Psoas muscle (tissue), 8 donors: ENCODE results near the gene ADCY4. TPM values are rescaled to one million over a fixed set of nuclear protein-coding genes. Genes with fewer than 3 reads are reported as not detected.

Source experiments
- ATAC-seq, 4 donors: fragments of 200-7000 bp; cut with Tn5 transposase; one replicate each; pipeline ENCODE4 v1.9.1; 2020; ENCODE audit warnings: moderate library complexity in 3 of 4, mild to moderate bottlenecking in 2 of 4
- DNase-seq, 2 donors: peaks; one replicate each; pipeline ENCODE4 v3.0.0-alpha.2; 2020
- H3K27ac ChIP-seq: fragments of 200-600 bp; one replicate; pipeline ENCODE4 v1.8.0; 2022
- H3K27me3 ChIP-seq, 3 donors: fragments of 200-600 bp in 1 of 3; one replicate each; pipeline versions ENCODE4 v1.6.1 to v1.8.0; 2013 to 2022; ENCODE audit warnings: low read length in 2 of 3, mild to moderate bottlenecking in 2 of 3, moderate library complexity in 1 of 3; ENCODE audit not compliant: insufficient read depth in 3 of 3
- H3K36me3 ChIP-seq, 2 donors: fragments of 200-600 bp in 1 of 2; one replicate each; pipeline versions ENCODE4 v1.6.1 to v1.8.0; 2013 to 2022; ENCODE audit warnings: low read depth in 1 of 2, mild to moderate bottlenecking in 1 of 2, moderate library complexity in 1 of 2; ENCODE audit not compliant: insufficient read depth in 1 of 2
- H3K4me1 ChIP-seq: fragments of 200-600 bp; one replicate; pipeline ENCODE4 v1.8.0; 2022
- H3K4me3 ChIP-seq: fragments of 200-600 bp; one replicate; pipeline ENCODE4 v1.8.0; 2022; ENCODE audit warnings: mild to moderate bottlenecking
- H3K9me3 ChIP-seq: fragments of 200-600 bp; one replicate; pipeline ENCODE4 v1.8.0; 2022
- WGBS, 3 donors: extraction: QIAGEN DNeasy Blood & Tissue Kit; methylation state at CpG; one replicate each; pipeline versions ENCODE4 v1.1.6 to v1.1.7; 2013; 5-methylcytosine and 5-hydroxymethylcytosine counted together
- intact Hi-C, 2 donors: fragments of 100-400 bp; cut with DNase I; formaldehyde crosslinking; loops; one replicate each; pipeline versions ENCODE4 v1.11.0 to v1.14.2; 2022
- polyA plus RNA-seq, 3 donors: library from polyadenylated mRNA; stranded (reverse); fragments of 200-250 nt; gene quantifications; one replicate each; pipeline ENCODE4 v1.2.3, GENCODE V29; 2013
- total RNA-seq, 4 donors: library from RNA; stranded (reverse); fragmentation: NEBNext Ultra II Directional in 2 of 4; extraction: Animal tissue kit (Norgen Biotek cat#: 25700) in 2 of 4; gene quantifications; one replicate each; pipeline versions ENCODE4 v1.2.1 to v1.2.4, GENCODE V29; 2021 to 2023
- TF ChIP-seq, protein P1 (sequence below): fragments of 200-600 bp; IDR thresholded peaks from one replicate; pipeline ENCODE4 v1.8.0; 2022; ENCODE audit warnings: antibody characterized with exemption
- donor health status: healthy with polysubstance abuse.
- donor health status: DM: no; HTN: no; CAD: no; lungs with moderate emphysema.
- donor health status: Bipolar disorder and iron deficiency.
- donor health status: healthy.
- donor health status: DM: yes; HTN: yes; CAD: no.
- donor health status: DM: no; HTN: no; CAD: no.
- donor health status: DM: no; HTN: no; CAD: no.
- donor health status: DM: yes; HTN: yes; CAD: no.

The ADCY4 gene
- total and polyA plus RNA-seq, 7 donors, result 7.0 to 13.9 (median 10.4) TPM

DNA sequence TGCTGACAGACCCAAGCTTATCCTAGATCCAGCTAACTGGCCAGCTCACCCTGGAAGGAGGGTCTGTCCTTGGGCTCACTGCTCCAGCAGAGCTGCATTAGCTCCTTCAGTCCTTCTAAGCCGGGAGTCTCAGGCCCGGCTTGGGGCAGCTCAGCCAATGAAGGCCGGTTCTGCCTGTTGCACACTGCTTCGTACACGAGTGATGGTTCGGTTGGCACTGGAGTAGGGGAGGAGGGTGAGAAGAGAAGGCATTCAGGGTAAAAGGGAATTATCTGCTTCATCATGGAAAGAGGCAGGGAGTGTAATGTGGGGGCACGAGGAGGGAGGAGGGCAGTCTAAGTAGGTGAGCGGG is 2.9 kb upstream of the ADCY4 start:
- H3K4me1 ChIP-seq, result peaks cover 5% of the 10 kb centered on the region
- intact Hi-C loops, result no loop called here
- no peaks in the 10 kb centered on the region for H3K9me3 ChIP-seq
- H3K36me3 ChIP-seq, result no peaks in the 10 kb centered on the region
- DNase-seq (no peak), ATAC-seq (no peak)
- peaks cover 0 to 60% (median 9%) of the 10 kb centered on the region in 3 donors for H3K27me3 ChIP-seq
- H3K27ac ChIP-seq, result no peak overlapping the region
- TF ChIP-seq, protein P1, sequence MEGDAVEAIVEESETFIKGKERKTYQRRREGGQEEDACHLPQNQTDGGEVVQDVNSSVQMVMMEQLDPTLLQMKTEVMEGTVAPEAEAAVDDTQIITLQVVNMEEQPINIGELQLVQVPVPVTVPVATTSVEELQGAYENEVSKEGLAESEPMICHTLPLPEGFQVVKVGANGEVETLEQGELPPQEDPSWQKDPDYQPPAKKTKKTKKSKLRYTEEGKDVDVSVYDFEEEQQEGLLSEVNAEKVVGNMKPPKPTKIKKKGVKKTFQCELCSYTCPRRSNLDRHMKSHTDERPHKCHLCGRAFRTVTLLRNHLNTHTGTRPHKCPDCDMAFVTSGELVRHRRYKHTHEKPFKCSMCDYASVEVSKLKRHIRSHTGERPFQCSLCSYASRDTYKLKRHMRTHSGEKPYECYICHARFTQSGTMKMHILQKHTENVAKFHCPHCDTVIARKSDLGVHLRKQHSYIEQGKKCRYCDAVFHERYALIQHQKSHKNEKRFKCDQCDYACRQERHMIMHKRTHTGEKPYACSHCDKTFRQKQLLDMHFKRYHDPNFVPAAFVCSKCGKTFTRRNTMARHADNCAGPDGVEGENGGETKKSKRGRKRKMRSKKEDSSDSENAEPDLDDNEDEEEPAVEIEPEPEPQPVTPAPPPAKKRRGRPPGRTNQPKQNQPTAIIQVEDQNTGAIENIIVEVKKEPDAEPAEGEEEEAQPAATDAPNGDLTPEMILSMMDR, result no peak
- no peak overlapping the region for H3K4me3 ChIP-seq
- 89 to 92% (median 91%) methylated on average over 8 of the region's 8 CpGs for WGBS, 3 donors

DNA sequence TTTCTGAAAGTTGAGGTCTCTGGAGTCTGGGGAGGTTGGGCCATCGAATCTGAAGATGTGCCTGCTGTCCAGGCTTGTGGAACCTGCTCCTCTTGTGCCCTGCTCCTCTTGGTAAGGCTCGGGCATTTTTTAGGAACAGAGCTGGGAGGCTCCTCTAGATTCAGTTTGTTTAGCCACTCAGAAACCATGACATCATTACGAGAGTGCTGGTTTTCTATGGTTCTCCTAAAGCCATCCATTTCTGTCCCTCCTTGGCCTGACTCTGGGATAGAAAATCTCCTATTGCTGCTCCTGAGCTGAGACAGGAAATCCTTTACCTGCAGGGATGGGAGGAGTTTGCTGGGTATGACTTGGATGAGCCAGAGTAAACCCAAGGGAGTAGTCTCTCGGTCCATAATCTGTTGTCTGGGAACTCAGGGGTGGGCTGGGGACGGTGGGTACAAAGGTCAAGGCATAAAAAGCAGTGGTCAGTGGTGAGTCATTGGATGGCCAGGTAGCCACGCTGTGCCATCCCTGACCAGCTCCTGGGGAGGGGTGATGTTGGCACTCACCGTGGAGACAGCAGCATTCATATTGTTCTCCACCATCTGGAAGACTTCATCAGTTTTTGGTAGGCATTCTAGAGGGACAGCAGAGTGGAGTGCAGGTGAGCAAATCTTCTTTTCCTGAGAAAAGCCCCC is 2.4 kb upstream of the ADCY4 start:
- peaks cover 9% of the 10 kb centered on the region for H3K4me1 ChIP-seq
- no peak overlapping the region for H3K4me3 ChIP-seq
- WGBS, 3 donors, result 80 to 88% (median 87%) methylated on average over 7 of the region's 7 CpGs
- DNase-seq (no peak), ATAC-seq (no peak)
- peaks cover 0 to 60% (median 9%) of the 10 kb centered on the region in 3 donors for H3K27me3 ChIP-seq
- no peak overlapping the region for H3K27ac ChIP-seq
- TF ChIP-seq, protein P1, result no peak
- intact Hi-C loops, result no loop called here
- no peaks in the 10 kb centered on the region for H3K36me3 ChIP-seq
- H3K9me3 ChIP-seq, result no peaks in the 10 kb centered on the region

DNA sequence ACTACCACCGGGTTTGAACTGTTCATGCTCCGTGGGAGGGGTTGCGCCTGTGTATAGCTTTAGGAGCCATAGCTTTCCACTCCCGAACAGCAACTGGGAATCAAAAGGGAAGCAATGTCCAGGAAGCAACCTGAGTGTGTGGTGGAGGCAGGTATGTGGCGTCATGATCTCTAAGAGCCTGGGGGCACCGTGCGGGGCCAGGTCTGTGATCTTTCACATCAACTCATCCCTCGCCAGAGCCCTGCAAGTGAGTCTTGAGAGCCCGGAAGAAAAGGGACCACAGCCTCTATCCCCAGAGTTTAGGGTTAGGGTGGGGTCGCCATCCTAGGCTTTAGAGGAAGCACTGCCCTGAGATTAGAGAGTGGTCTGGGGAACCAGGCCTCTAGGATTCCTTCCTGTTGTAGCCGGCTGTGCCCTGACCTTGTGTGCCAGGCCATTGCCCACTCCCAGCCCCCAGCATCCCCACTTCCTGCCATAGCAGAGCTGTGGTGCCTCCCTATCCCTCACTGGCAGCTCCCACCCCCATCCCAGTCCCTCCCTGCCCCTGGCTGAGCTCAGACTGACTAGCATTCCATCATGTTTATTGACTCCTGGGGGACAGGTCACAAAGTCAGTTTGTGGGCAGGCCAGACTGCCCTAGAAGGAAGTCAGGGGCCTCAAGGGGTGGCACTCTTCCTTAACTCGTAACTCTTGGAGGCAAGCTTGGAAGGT is 745 bp upstream of the ADCY4 start:
- Histone ChIP-seq H3K4me3 (peak overlapping the region; percentile 65), H3K4me1 (peaks cover 10% of the 10 kb centered on the region), H3K27me3 (peaks cover 0 to 53% (median 9%) of the 10 kb centered on the region in 3 donors), H3K36me3 (no peaks in the 10 kb centered on the region), H3K9me3 (no peaks in the 10 kb centered on the region), H3K27ac (peak overlapping the region; percentile 71)
- WGBS, 3 donors, result 63 to 70% (median 69%) methylated on average over 12 of the region's 12 CpGs
- ATAC-seq (no peak), DNase-seq (no peak)
- intact Hi-C loops, result no loop called here
- TF ChIP-seq, protein P1, result no peak

DNA sequence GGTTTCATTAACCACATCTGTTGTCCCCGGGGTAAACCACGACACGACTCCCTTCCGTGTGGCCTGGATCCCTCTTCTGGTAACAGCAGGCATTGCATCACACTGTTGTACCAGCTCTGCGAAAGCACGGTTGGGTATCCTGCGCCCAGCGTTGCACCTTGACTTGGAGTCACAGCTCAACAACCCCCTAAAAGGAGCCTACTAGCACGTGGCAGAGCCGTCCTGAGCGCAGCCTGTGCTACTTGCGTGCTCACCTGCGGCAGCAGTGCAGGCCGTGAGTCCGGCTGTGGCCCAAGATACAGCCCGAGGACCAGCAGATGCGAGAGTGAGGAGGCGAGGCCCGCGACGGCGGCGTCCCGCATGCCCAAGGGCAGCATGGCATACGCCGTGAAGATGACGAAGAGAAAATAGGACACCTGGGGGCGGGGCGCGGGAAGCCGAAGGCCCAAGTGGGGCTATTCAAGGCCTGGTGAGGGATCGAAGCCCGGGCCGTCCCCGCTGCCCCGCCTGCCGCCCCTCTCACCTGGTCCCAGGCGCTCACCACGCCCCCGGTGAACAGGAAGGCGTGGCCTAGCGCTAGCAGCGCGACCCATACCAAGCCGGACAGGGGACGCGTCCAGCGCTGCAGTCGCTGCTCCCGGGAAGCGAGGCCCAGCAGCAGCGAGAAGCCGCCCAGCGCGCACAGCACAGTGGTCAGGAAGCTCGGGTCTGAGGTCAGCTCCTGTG is 2.4 kb downstream of the ADCY4 start:
- H3K36me3 ChIP-seq, result no peaks in the 10 kb centered on the region
- intact Hi-C loops, result loop anchor here in 1 of 2 donors (2.0 kb wide), 1 partner anchor 102 kb away; no protein-coding TSS in a partner anchor
- TF ChIP-seq, protein P1, result peak; percentile 59
- no peak overlapping the region for H3K27ac ChIP-seq
- H3K4me3 ChIP-seq, result peak overlapping the region; percentile 35
- H3K4me1 ChIP-seq, result peaks cover 10% of the 10 kb centered on the region
- ATAC-seq, result peak; percentile 68 to 79 (median 72)
- DNase-seq, result peak; percentile 54 to 75
- no peaks in the 10 kb centered on the region for H3K9me3 ChIP-seq
- H3K27me3 ChIP-seq, result peaks cover 0 to 39% (median 4%) of the 10 kb centered on the region in 3 donors
- WGBS, 3 donors, result 21 to 28% (median 23%) methylated on average over 53 to 56 of the region's 56 CpGs
